Transverse colon (tissue), 4 donors: ENCODE results near the gene PSORS1C1.

Experiments used
- CTCF ChIP-seq, 5 experiments: fragments of 200-600 bp in 3 of 5; fragments of 450-650 bp in 2 of 5; sonication (generic) in 3 of 5; IDR thresholded peaks; 1 replicate in 2 of 5; 2 replicates in 3 of 5; pipeline ENCODE4 v1.5.1; 2016 to 2017; ENCODE audit warnings: antibody characterized with exemption in 5 of 5, inconsistent platforms in 3 of 5, mild to moderate bottlenecking in 2 of 5, moderate library complexity in 1 of 5
- EP300 ChIP-seq: sonication (generic); formaldehyde crosslinking; IDR thresholded peaks from one replicate; pipeline ENCODE4 v1.6.1; 2017; ENCODE audit warnings: antibody characterized with exemption, low read depth
- POLR2A ChIP-seq: fragments of 450-650 bp; IDR thresholded peaks from one replicate; pipeline ENCODE4 v1.6.1; 2016; ENCODE audit warnings: antibody characterized with exemption, mild to moderate bottlenecking, moderate library complexity
- POLR2AphosphoS5 ChIP-seq, 3 donors: sonication (generic); formaldehyde crosslinking; IDR thresholded peaks; one replicate each; pipeline ENCODE4 v1.6.1; 2016; ENCODE audit warnings: antibody characterized with exemption in 3 of 3

DNA sequence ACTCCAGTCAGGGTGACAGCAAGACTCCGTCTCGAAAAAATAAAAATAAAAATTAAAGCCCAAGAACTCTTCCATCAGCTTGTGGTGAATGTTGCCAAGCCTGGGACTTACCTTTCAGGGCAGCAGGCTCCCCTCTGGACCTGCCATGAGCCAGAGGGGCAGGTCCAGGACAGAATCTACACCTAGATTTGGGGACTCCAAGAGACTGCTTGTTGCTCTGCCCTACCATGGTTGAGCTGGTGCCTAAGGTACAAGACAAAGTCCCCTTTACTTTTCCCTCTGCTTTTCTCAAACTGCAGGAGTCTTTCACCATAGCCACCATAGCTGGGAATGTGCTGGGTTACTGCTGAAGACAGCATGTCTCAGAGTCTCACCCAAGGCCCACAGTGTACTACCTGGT is 11.5 kb upstream of the PSORS1C1 start:
- TF ChIP-seq CTCF (IDR thresholded peaks at IDR 0.05) (no peak), EP300 (no peak), POLR2AphosphoS5 (IDR thresholded peaks at IDR 0.05) (no peak), POLR2A (no peak)
